Breast epithelium (tissue), 3 donors: Measurements from ENCODE around the gene H6PD.

ENCODE experiments used
- CTCF ChIP-seq, 3 donors: fragments of 450-650 bp; IDR thresholded peaks; one replicate each; pipeline ENCODE4 v1.5.1; 2016 to 2017; ENCODE audit warnings: antibody characterized with exemption in 3 of 3, mild to moderate bottlenecking in 3 of 3, moderate library complexity in 3 of 3
- POLR2AphosphoS5 ChIP-seq, 3 donors: sonication (generic); formaldehyde crosslinking; IDR thresholded peaks; one replicate each; pipeline ENCODE4 v1.6.1; 2017; ENCODE audit warnings: antibody characterized with exemption in 3 of 3

- TF ChIP-seq CTCF (IDR thresholded peaks at IDR 0.05) (no peak), POLR2AphosphoS5 (IDR thresholded peaks at IDR 0.05) (no peak)
These were observed 18.4 kb downstream of the H6PD start for GRCh38 chr1:9253004-9253403.
